ENCODE results near the gene FAM72D.
"Not testable (repeated sequence)": the region's sequence is repeated elsewhere in the genome, so short reads cannot be mapped to it uniquely, and the experiment has no call there.

FAM72D gene

GRCh38 chr1:145140549-145140948 is 44.8 kb downstream of the FAM72D start:
- not testable (repeated sequence) for DNase-seq (ENCODE audit: insufficient read length, low spot score); FAIRE-seq

DNA sequence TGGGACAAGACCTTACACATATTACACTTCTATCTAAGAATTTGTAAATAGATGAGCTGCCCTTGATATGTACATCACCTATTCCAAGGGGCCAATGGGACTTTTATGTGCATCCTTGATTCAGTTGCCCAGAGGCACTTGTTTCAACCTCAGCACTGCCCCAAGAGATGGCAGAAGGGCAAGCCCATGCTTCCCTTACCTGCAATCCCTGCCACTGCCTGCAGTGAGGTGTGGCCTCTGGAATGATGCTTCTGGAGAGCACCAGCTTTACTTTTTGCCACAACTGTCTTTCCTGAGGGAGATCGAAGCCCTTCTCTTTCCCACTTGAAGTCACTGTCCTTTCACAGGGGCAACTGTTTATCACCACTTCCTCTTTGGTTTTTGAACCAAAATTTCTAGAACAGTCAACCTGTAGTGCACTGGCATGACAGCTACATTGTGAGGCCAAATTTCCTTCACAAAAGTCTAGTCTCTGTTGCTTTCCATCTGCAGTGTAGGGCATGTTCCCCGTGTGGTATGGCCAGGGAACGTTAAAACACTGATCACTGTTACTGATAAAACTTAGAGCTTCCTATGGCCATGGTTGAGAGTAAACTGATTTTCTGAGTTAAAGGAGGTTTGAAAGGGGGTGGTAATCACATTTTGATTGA is 48.6 kb downstream of the FAM72D start:
- FAIRE-seq; DNase-seq (ENCODE audit: insufficient read length, low spot score): not testable (repeated sequence)

DNA sequence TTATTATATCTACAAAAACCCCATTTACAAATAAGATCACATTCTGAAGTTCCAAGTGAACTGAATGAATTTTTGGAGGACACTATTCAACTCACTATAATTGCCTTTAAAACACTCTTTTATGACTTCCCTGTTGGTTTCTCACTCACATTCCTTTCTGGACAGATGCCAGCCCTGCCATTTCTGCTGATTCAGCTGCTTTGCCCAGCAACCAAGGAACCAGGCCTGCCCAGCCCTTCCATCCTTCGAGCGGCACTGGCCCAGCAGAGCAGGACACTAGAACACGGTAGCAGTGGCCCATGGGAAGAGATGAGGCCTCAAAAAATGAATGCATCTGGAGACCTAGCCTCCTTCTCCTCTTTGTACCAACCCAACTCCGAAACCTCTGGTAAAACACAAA is 50.5 kb downstream of the FAM72D start:
- not testable (repeated sequence) for DNase-seq (ENCODE audit: insufficient read length, low spot score); FAIRE-seq

GRCh38 chr1:145147172-145147571 is 51.4 kb downstream of the FAM72D start:
- not testable (repeated sequence) for FAIRE-seq; DNase-seq (ENCODE audit: insufficient read length, low spot score)

DNA sequence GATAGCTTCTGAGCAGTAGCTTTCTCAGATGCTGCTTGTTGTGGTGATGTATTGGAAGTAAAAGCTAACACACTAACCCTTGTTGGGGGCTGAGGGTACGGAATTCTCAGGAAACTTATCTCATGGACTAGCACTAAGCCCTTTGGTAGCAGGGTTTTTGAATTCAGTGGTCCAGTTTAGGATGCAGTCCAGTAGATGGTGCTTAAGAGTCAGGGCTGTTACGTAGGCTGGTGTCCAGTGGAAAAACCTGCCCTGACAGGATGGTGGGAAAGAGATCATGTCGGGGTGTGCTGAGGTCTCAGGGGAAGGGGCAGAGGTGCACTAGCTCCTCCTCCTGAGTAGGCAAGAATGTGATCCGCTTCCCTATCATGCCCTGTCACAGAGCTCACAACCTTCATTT is 59.6 kb downstream of the FAM72D start:
- FAIRE-seq; DNase-seq (ENCODE audit: insufficient read length, low spot score): not testable (repeated sequence)

GRCh38 chr1:145155873-145156272 is 60.1 kb downstream of the FAM72D start:
- not testable (repeated sequence) for DNase-seq (ENCODE audit: insufficient read length, low spot score); FAIRE-seq

DNA sequence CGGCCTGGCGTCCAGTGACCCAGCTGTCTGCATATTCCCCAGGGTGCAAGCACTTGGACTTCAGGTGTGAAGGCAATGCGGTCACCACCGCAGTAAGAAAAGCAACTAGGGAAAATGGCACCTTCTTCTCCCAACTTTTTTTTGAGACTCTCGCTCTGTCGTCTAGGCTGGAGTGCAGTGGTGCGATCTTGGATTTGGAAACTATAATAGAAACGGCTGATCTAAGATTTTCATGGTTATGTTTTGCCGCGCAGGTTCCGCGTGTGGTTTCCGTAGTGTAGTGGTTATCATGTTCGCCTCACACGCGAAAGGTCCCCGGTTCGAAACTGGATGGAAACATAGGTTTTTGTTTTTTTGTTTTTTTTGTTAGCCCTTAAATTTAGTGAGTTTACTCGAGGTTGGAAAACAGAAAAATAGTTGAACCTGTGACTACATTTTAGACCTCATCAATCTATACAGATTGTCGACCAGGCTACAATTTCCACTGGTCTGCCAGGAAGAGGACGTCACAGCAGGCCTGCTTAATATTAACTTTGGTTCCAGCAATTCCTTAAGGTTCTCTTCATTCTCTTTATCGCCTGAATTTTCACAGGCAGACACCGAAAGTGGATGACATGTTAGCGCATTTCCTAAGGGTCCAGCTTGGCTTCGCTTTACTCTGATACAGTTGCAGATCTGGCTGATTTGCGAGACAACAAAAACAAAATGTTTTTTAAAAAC is 61.3 kb downstream of the FAM72D start:
- not testable (repeated sequence) for DNase-seq (ENCODE audit: insufficient read length, low spot score); FAIRE-seq

DNA sequence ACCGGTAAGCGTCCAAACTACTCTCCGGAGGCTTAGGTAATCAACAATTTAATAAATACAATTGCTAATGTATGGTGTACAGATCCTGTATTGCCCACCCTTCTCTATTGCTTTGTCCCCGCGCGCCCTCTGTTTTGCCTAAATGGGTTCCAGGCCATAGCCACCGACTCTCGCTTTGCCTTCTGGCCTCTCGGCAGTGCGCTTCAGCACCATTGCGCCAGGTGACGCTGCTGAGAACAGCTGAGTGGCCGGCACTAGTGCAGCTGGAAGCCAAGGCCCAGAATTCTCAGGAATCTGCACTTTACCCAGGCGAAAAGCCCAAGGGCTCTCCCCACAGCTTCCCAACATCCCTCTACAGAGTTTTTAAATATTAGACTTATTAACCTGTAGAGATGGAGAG is 61.9 kb downstream of the FAM72D start:
- FAIRE-seq; DNase-seq (ENCODE audit: insufficient read length, low spot score): not testable (repeated sequence)

- DNase-seq (ENCODE audit: insufficient read length, low spot score); FAIRE-seq: not testable (repeated sequence)
Observed at GRCh38 chr1:145161046-145161752, 65.4 kb downstream of the FAM72D start.

Data from D721Med (cell line).